Ovary (tissue), 9 donors: ENCODE measurements around the gene SEPTIN3. TPM values are rescaled to one million over a fixed set of nuclear protein-coding genes. Genes with fewer than 3 reads are reported as not detected.

Source experiments
- DNase-seq, 5 donors: peaks; one replicate each; pipeline ENCODE4 v3.0.0-alpha.2; 2019 to 2020
- H3K27ac ChIP-seq, 2 donors: fragments of 200-600 bp; one replicate each; pipeline versions ENCODE4 v1.5.1 to v1.8.0; 2019 to 2022
- H3K27me3 ChIP-seq: fragments of 200-600 bp; one replicate; pipeline ENCODE4 v1.8.0; 2022
- H3K36me3 ChIP-seq: fragments of 200-600 bp; sonication (generic); one replicate; pipeline ENCODE4 v1.5.1; 2019
- H3K4me1 ChIP-seq: one replicate; pipeline ENCODE4 v1.8.1; 2013; ENCODE audit warnings: mild to moderate bottlenecking, moderate library complexity; ENCODE audit not compliant: insufficient read depth
- H3K4me3 ChIP-seq: fragments of 200-600 bp; sonication (generic); one replicate; pipeline ENCODE4 v1.5.1; 2017
- H3K9me3 ChIP-seq, 2 donors: fragments of 200-600 bp in 1 of 2; sonication (generic) in 1 of 2; one replicate each; pipeline versions ENCODE4 v1.5.1 to v1.8.1; 2013 to 2019; ENCODE audit warnings: mild to moderate bottlenecking in 1 of 2, moderate library complexity in 1 of 2
- EP300 ChIP-seq: sonication (generic); formaldehyde crosslinking; IDR thresholded peaks from one replicate; pipeline ENCODE4 v1.6.1; 2017; ENCODE audit warnings: antibody characterized with exemption
- POLR2A ChIP-seq: fragments of 450-650 bp; IDR thresholded peaks from one replicate; pipeline ENCODE4 v1.6.1; 2017; ENCODE audit warnings: antibody characterized with exemption, mild to moderate bottlenecking, moderate library complexity
- WGBS, 3 donors: extraction: QIAGEN DNeasy Blood & Tissue Kit in 1 of 3; methylation state at CpG; one replicate each; pipeline versions ENCODE4 v1.1.5 to v1.1.7; 2013 to 2017; 5-methylcytosine and 5-hydroxymethylcytosine counted together
- intact Hi-C, 4 donors: fragments of 100-400 bp; cut with DNase I; formaldehyde crosslinking; loops; one replicate each; pipeline versions ENCODE4 v1.11.0 to v1.15.1; 2022 to 2023
- polyA plus RNA-seq, 2 donors: library from polyadenylated mRNA; stranded (reverse); fragments of 200-250 nt in 1 of 2; fragments of 350-450 nt in 1 of 2; fragmentation: Illumina TruSeq in 1 of 2; extraction: RNeasy Lipid Tissue Mini Kit (QIAGEN cat#74804) in 1 of 2; gene quantifications; one replicate each; pipeline ENCODE4 v1.2.3, GENCODE V29; 2013 to 2014
- total RNA-seq, 7 donors: library from RNA; depleted of rRNA in 2 of 7; stranded (reverse); fragments of >200 nt in 2 of 7; fragmentation: NEBNext Ultra II Directional in 3 of 7; extraction: Animal tissue kit (Norgen Biotek cat#: 25700) in 3 of 7; gene quantifications; one replicate each; pipeline versions ENCODE4 v1.1.0 to v1.2.4, GENCODE V29; 2016 to 2023
- TF ChIP-seq, protein P1 (sequence below), 3 donors: fragments of 450-650 bp in 2 of 3; fragments of 200-600 bp in 1 of 3; IDR thresholded peaks; one replicate each; pipeline versions ENCODE4 v1.5.1 to v1.8.0; 2016 to 2022; ENCODE audit warnings: antibody characterized with exemption in 3 of 3, mild to moderate bottlenecking in 1 of 3
- donor health status: DM: no; HTN: no; CAD: no; lungs with moderate emphysema.
- donor health status: DM: no; HTN: no; CAD: no.
- donor health status: Bipolar disorder and iron deficiency.
- donor health status: DM: yes; HTN: yes; CAD: no.
- donor health status: DM: no; HTN: no; CAD: no.
- donor health status: DM: yes; HTN: yes; CAD: no.

SEPTIN3 gene
- total and polyA plus RNA-seq, 9 donors = 0.11 to 1.4 (median 0.23) TPM; not detected in 1

GRCh38 chr22:41951898-41952474 is 17.3 kb upstream of the SEPTIN3 start, which contains the start of gene SMIM45:
Gene SMIM45 (plus strand): TSS chr22:41952150.
- intact Hi-C loops = no loop called here
- Histone ChIP-seq H3K4me1 (no peaks in the 10 kb centered on the region), H3K27ac (no peak within 1 kb of the TSS), H3K4me3 (no peak within 1 kb of the TSS), H3K9me3 (no peaks in the 10 kb centered on the region), H3K36me3 (no peaks in the 10 kb centered on the region), H3K27me3 (no peaks in the 10 kb centered on the region)
- no peak for TF ChIP-seq POLR2A
- TF ChIP-seq, protein P1, sequence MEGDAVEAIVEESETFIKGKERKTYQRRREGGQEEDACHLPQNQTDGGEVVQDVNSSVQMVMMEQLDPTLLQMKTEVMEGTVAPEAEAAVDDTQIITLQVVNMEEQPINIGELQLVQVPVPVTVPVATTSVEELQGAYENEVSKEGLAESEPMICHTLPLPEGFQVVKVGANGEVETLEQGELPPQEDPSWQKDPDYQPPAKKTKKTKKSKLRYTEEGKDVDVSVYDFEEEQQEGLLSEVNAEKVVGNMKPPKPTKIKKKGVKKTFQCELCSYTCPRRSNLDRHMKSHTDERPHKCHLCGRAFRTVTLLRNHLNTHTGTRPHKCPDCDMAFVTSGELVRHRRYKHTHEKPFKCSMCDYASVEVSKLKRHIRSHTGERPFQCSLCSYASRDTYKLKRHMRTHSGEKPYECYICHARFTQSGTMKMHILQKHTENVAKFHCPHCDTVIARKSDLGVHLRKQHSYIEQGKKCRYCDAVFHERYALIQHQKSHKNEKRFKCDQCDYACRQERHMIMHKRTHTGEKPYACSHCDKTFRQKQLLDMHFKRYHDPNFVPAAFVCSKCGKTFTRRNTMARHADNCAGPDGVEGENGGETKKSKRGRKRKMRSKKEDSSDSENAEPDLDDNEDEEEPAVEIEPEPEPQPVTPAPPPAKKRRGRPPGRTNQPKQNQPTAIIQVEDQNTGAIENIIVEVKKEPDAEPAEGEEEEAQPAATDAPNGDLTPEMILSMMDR (IDR thresholded peaks at IDR 0.05) = no peak
- TF ChIP-seq EP300 = no peak
- DNase-seq = no peak
- WGBS, 3 donors = 45 to 61% (median 60%) methylated on average over 15 to 16 of the region's 16 CpGs

GRCh38 chr22:41952713-41953112 is 16.5 kb upstream of the SEPTIN3 start:
- Histone ChIP-seq H3K9me3 (no peaks in the 10 kb centered on the region), H3K27ac (no peak overlapping the region), H3K4me1 (peaks cover 1% of the 10 kb centered on the region), H3K4me3 (no peak overlapping the region), H3K36me3 (no peaks in the 10 kb centered on the region), H3K27me3 (no peaks in the 10 kb centered on the region)
- no peak for TF ChIP-seq POLR2A
- no peak for TF ChIP-seq EP300
- TF ChIP-seq, protein P1 (IDR thresholded peaks at IDR 0.05) = no peak
- 83 to 89% (median 85%) methylated on average over 2 of the region's 2 CpGs for WGBS, 3 donors
- intact Hi-C loops = no loop called here
- DNase-seq = no peak

GRCh38 chr22:41957941-41958556 is 11.2 kb upstream of the SEPTIN3 start:
- DNase-seq = no peak
- Histone ChIP-seq H3K36me3 (no peaks in the 10 kb centered on the region), H3K27me3 (no peaks in the 10 kb centered on the region), H3K27ac (no peak overlapping the region), H3K4me1 (peaks cover 5% of the 10 kb centered on the region), H3K4me3 (no peak overlapping the region), H3K9me3 (no peaks in the 10 kb centered on the region)
- TF ChIP-seq EP300 (no peak), POLR2A (no peak)
- TF ChIP-seq, protein P1 (IDR thresholded peaks at IDR 0.05) = no peak
- intact Hi-C loops = loop anchor here in 1 of 4 donors (5.0 kb wide), 1 partner anchor 479 kb away; no protein-coding TSS in a partner anchor
- 51 to 58% (median 53%) methylated on average over 20 to 23 of the region's 23 CpGs for WGBS, 3 donors

DNA sequence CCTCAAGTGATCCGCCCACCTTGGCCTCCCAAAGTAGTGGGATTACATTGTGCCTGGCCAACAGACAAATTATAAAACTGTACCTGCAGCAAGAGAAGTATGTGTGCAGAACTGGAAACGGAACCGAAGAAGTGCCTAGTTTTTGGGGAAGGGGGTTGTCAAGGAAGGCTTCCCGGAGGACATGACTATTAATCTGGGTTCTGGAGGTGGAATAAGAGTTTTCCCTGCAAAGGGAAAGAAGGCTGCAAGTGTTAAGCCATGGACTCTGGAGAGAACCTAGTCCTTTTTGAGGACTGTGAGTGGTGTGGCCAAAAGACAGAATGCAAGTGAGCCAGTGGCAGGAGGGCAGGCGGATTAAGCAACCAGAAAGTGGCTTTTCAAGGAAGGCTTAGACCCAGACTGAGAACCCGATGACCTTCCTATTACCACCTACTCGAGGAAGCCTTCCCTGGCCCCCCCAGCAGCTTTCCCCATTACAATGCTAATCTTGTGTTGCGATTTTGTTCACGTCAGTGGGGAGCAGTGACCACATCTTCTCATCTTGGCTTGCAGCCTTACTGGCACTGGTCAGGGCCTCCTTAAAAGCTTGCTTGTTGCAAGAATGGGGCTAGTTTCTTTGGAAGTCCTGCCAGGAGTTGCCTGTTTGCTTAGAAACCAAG is 5.7 kb upstream of the SEPTIN3 start:
- no peaks in the 10 kb centered on the region for H3K9me3 ChIP-seq
- no peak overlapping the region for H3K27ac ChIP-seq
- TF ChIP-seq EP300 (no peak), POLR2A (no peak)
- TF ChIP-seq, protein P1 (IDR thresholded peaks at IDR 0.05) = no peak
- intact Hi-C loops = no loop called here
- no peak overlapping the region for H3K4me3 ChIP-seq
- peak in 1 of 5 donors; percentile 34 for DNase-seq
- 60 to 66% (median 64%) methylated on average over 9 of the region's 9 CpGs for WGBS, 3 donors
- no peaks in the 10 kb centered on the region for H3K36me3 ChIP-seq
- peaks cover 2% of the 10 kb centered on the region for H3K4me1 ChIP-seq
- H3K27me3 ChIP-seq = no peaks in the 10 kb centered on the region
